Lower leg skin (tissue), 3 donors: Measurements from ENCODE around the gene ODC1.

Experiments
- POLR2A ChIP-seq, 2 donors: fragments of 450-650 bp; IDR thresholded peaks; one replicate each; pipeline ENCODE4 v1.6.1; 2016 to 2017; ENCODE audit warnings: antibody characterized with exemption in 2 of 2, mild to moderate bottlenecking in 1 of 2, moderate library complexity in 1 of 2
- TF ChIP-seq, protein P1 (sequence below), 3 donors: fragments of 450-650 bp; IDR thresholded peaks; one replicate each; pipeline ENCODE4 v1.5.1; 2016; ENCODE audit warnings: antibody characterized with exemption in 3 of 3, mild to moderate bottlenecking in 3 of 3, moderate library complexity in 2 of 3

DNA sequence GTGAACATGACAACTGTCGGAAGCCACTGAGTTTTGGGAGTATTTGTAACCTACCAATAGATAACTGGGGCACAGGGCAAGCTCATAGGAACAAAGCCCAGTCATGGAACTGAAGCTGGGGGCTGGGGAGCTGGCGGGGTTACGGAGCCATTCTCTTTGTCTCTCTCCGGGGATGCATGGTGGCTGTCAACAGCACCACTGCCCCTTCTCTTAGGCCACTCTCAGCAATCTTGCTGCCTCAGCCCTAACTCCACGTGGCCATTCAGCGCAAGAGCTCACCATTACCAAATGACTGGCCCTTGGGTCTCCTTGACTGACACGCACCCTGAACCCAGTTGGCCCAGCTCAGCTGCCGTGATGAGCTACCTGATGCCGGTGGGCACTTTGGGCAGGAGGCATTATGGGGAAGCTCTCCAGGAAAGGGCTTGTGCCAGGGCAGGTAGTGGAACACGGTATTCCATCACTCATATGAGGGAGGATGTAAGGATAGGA is 33.6 kb upstream of the ODC1 start:
- TF ChIP-seq, protein P1, sequence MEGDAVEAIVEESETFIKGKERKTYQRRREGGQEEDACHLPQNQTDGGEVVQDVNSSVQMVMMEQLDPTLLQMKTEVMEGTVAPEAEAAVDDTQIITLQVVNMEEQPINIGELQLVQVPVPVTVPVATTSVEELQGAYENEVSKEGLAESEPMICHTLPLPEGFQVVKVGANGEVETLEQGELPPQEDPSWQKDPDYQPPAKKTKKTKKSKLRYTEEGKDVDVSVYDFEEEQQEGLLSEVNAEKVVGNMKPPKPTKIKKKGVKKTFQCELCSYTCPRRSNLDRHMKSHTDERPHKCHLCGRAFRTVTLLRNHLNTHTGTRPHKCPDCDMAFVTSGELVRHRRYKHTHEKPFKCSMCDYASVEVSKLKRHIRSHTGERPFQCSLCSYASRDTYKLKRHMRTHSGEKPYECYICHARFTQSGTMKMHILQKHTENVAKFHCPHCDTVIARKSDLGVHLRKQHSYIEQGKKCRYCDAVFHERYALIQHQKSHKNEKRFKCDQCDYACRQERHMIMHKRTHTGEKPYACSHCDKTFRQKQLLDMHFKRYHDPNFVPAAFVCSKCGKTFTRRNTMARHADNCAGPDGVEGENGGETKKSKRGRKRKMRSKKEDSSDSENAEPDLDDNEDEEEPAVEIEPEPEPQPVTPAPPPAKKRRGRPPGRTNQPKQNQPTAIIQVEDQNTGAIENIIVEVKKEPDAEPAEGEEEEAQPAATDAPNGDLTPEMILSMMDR (IDR thresholded peaks at IDR 0.05) = no peak
- no peak for TF ChIP-seq POLR2A (IDR thresholded peaks at IDR 0.05)
